Spleen (tissue), 11 donors: ENCODE data around the gene PDE4D. TPM values are rescaled to one million over a fixed set of nuclear protein-coding genes. Genes with fewer than 3 reads are reported as not detected.

ENCODE experiments used
- DNase-seq: peaks from one replicate; pipeline ENCODE4 v3.0.0-alpha.2; 2020
- H3K27ac ChIP-seq, 8 donors: fragments of 200-600 bp; sonication (generic) in 7 of 8; 1 replicate in 4 of 8; 2 replicates in 4 of 8; pipeline versions ENCODE4 v1.5.0 to v1.8.0; 2016 to 2021; ENCODE audit warnings: inconsistent platforms in 4 of 8, mild to moderate bottlenecking in 4 of 8, moderate library complexity in 1 of 8
- H3K27me3 ChIP-seq, 7 donors: fragments of 200-600 bp; sonication (generic) in 6 of 7; replicated peaks in 1 of 7; 1 replicate in 4 of 7; 2 replicates in 3 of 7; pipeline versions ENCODE4 v1.5.0 to v1.8.0; 2016 to 2021; ENCODE audit warnings: inconsistent platforms in 3 of 7, mild to moderate bottlenecking in 1 of 7
- H3K36me3 ChIP-seq, 6 donors: fragments of 200-600 bp; sonication (generic) in 5 of 6; 1 replicate in 4 of 6; 2 replicates in 2 of 6; pipeline versions ENCODE4 v1.5.0 to v1.8.0; 2016 to 2021; ENCODE audit warnings: inconsistent platforms in 2 of 6
- H3K4me1 ChIP-seq, 6 donors: fragments of 200-600 bp; sonication (generic) in 5 of 6; 1 replicate in 3 of 6; 2 replicates in 3 of 6; pipeline versions ENCODE4 v1.5.0 to v1.8.0; 2016 to 2021; ENCODE audit warnings: inconsistent platforms in 3 of 6
- H3K4me3 ChIP-seq, 8 donors: fragments of 200-600 bp; sonication (generic) in 7 of 8; 1 replicate in 4 of 8; 2 replicates in 4 of 8; pipeline versions ENCODE4 v1.5.0 to v1.8.0; 2016 to 2021; ENCODE audit warnings: inconsistent platforms in 4 of 8, mild to moderate bottlenecking in 4 of 8, moderate library complexity in 2 of 8
- H3K9me3 ChIP-seq, 8 donors: fragments of 200-600 bp; sonication (generic) in 7 of 8; 1 replicate in 4 of 8; 2 replicates in 4 of 8; pipeline versions ENCODE4 v1.5.0 to v1.8.0; 2016 to 2021; ENCODE audit warnings: inconsistent platforms in 4 of 8
- POLR2A ChIP-seq, 3 donors: fragments of 450-650 bp; IDR thresholded peaks; one replicate each; pipeline ENCODE4 v1.5.1; 2017; ENCODE audit warnings: antibody characterized with exemption in 3 of 3, mild to moderate bottlenecking in 1 of 3
- POLR2AphosphoS5 ChIP-seq, 3 donors: sonication (generic); formaldehyde crosslinking; IDR thresholded peaks; one replicate each; pipeline ENCODE4 v1.5.1; 2017; ENCODE audit warnings: antibody characterized with exemption in 3 of 3
- WGBS, 5 donors: extraction: QIAGEN DNeasy Blood & Tissue Kit in 3 of 5; methylation state at CpG; one replicate each; pipeline versions ENCODE4 v1.1.5 to v1.1.7; 2013 to 2018; 5-methylcytosine and 5-hydroxymethylcytosine counted together
- intact Hi-C: fragments of 100-400 bp; cut with DNase I; formaldehyde crosslinking; loops from one replicate; pipeline ENCODE4 v1.15.0; 2023; ENCODE audit warnings: low total_unique reads
- polyA plus RNA-seq, 3 donors: library from polyadenylated mRNA; stranded (reverse); fragments of 200-250 nt; gene quantifications; one replicate each; pipeline ENCODE4 v1.2.1, GENCODE V29; 2013
- total RNA-seq, 7 donors: library from RNA; depleted of rRNA in 3 of 7; stranded (reverse); fragments of >200 nt in 3 of 7; fragmentation: NEBNext Ultra II Directional in 4 of 7; extraction: Animal tissue kit (Norgen Biotek cat#: 25700) in 4 of 7; gene quantifications; one replicate each; pipeline versions ENCODE4 v1.1.0 to v1.2.1, GENCODE V29; 2016 to 2021
- TF ChIP-seq, protein P1 (sequence below), 11 experiments: fragments of 200-600 bp in 7 of 11; fragments of 450-650 bp in 4 of 11; sonication (generic) in 4 of 11; IDR thresholded peaks in 8 of 11; conservative IDR thresholded peaks in 3 of 11; 1 replicate in 7 of 11; 2 replicates in 4 of 11; pipeline versions ENCODE4 v1.4.0 to v1.8.0; 2016 to 2021; ENCODE audit warnings: antibody characterized with exemption in 11 of 11, inconsistent platforms in 4 of 11, mild to moderate bottlenecking in 1 of 11
- donor health status: healthy with polysubstance abuse.
- donor health status: DM: no; HTN: no; CAD: no; lungs with moderate emphysema.
- donor health status: DM: no; HTN: no; CAD: no.
- donor health status: Bipolar disorder and iron deficiency.
- donor health status: healthy.
- donor health status: DM: no; HTN: no; CAD: no.
- donor health status: DM: yes; HTN: yes; CAD: no.

Gene PDE4D
- total and polyA plus RNA-seq, 10 donors, result 0.88 to 51.8 (median 18.2) TPM

DNA sequence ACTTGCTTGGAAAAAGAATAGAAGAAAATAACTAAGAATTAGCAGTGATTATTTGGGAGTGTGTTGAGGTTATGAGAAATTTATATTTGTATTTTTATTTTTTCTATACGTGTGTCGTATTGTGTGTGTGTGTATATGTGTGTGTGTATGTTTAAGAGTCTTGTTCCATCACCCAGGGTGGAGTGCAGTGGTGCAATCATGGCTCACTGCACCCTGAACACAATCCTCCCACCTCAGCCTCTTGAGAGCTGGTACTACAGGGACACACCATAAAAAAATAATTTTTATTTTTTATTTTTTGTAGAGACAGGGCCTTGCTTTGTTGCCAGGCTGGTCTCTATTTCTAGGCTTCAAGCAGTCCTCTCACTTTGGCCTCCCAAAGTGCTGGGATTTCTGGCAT lies 643.8 kb downstream of the PDE4D start:
- Histone ChIP-seq H3K9me3 (no peaks in the 10 kb centered on the region), H3K27ac (no peak overlapping the region), H3K4me3 (no peak overlapping the region), H3K36me3 (no peaks in the 10 kb centered on the region), H3K4me1 (peaks cover 0 to 11% (median 0%) of the 10 kb centered on the region in 6 donors), H3K27me3 (no peaks in the 10 kb centered on the region)
- 83 to 98% (median 96%) methylated on average over 2 of the region's 2 CpGs for WGBS, 5 donors
- TF ChIP-seq, protein P1, sequence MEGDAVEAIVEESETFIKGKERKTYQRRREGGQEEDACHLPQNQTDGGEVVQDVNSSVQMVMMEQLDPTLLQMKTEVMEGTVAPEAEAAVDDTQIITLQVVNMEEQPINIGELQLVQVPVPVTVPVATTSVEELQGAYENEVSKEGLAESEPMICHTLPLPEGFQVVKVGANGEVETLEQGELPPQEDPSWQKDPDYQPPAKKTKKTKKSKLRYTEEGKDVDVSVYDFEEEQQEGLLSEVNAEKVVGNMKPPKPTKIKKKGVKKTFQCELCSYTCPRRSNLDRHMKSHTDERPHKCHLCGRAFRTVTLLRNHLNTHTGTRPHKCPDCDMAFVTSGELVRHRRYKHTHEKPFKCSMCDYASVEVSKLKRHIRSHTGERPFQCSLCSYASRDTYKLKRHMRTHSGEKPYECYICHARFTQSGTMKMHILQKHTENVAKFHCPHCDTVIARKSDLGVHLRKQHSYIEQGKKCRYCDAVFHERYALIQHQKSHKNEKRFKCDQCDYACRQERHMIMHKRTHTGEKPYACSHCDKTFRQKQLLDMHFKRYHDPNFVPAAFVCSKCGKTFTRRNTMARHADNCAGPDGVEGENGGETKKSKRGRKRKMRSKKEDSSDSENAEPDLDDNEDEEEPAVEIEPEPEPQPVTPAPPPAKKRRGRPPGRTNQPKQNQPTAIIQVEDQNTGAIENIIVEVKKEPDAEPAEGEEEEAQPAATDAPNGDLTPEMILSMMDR (IDR thresholded peaks at IDR 0.05 in 8 of 11, conservative IDR thresholded peaks at IDR 0.05 in 3 of 11), result no peak
- TF ChIP-seq POLR2AphosphoS5 (IDR thresholded peaks at IDR 0.05) (no peak), POLR2A (IDR thresholded peaks at IDR 0.05) (no peak)
- no peak for DNase-seq
- intact Hi-C loops, result no loop called here

DNA sequence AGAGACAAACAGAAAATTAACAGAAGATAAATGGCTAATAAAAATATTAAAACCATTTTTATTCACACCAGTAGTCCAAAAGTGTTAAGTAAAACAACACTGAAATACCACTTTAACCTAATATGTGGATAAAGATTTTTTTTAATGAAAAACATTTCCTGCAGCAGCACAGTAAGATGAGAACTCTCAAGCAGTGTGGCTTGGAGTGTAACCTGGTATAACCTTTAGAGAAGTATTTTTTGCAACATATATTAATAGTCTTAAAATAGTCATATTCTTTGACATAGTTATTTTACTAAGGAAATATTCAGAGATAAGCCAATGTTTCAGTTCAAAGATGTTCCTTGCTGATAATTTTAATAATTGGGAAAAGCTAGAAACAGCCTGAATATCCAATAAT lies 644.4 kb downstream of the PDE4D start:
- Histone ChIP-seq H3K27ac (no peak overlapping the region), H3K4me1 (peaks cover 0 to 11% (median 0%) of the 10 kb centered on the region in 6 donors), H3K9me3 (no peaks in the 10 kb centered on the region), H3K36me3 (no peaks in the 10 kb centered on the region), H3K4me3 (no peak overlapping the region), H3K27me3 (no peaks in the 10 kb centered on the region)
- intact Hi-C loops, result no loop called here
- TF ChIP-seq POLR2AphosphoS5 (IDR thresholded peaks at IDR 0.05) (no peak), POLR2A (IDR thresholded peaks at IDR 0.05) (no peak)
- TF ChIP-seq, protein P1 (IDR thresholded peaks at IDR 0.05 in 8 of 11, conservative IDR thresholded peaks at IDR 0.05 in 3 of 11), result no peak
- DNase-seq, result no peak

DNA sequence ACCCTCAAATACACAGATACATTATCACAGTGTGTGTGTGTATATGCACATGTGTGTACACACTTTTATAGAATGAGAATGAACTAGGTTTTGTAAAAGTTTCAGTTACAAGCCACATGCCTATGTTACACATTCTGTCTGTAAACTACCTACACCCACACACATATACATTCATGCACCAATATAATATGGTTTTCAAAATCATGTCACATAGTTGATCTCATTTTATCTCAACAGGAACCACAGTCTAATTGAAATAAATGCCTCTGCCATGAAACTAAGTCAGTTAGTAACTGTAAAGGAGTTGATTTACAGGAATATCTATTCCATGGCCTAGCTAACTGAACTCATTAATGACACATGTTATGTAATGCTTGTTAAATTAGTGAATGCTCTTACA lies 646.6 kb downstream of the PDE4D start:
- intact Hi-C loops, result no loop called here

DNA sequence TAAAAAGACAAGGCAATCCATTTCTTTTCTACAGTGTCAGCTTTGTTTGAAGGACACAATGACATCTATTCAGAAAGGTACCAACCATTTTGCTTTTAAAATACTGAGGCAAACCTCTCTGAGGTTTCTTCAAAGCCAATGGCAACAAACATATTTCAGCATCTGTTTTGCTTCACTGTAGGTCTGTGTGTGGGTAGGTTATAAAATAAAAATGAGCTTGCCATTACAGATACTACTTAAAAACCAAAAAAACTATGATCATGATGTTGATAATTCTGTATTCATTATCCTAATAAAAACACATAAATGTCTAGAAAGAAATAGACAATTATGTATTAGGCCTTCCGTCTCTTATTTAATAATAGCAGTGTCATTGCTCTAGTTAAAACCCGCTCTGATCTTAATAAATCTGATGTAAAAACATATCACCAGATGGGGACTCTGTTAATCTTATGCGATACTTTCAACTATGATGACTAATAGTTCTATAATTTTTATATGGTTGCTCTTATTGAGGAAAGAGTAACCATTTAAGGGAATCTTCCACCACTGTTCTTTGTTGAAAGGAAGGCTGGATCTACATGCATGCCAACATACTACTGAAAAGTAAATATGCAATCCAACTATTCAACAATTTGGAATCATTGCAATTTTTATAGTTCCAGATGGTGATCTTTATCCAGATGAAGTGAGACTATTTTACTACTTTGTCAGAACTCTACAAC lies 647.2 kb downstream of the PDE4D start:
- H3K27ac ChIP-seq, result no peak overlapping the region
- no peaks in the 10 kb centered on the region for H3K36me3 ChIP-seq
- intact Hi-C loops, result no loop called here
- H3K4me3 ChIP-seq, result no peak overlapping the region
- WGBS, 5 donors, result 58 to 94% (median 64%) methylated on average over 3 of the region's 3 CpGs
- no peak for DNase-seq
- H3K4me1 ChIP-seq, result peaks cover 0 to 11% (median 0%) of the 10 kb centered on the region in 6 donors
- no peaks in the 10 kb centered on the region for H3K9me3 ChIP-seq
- no peaks in the 10 kb centered on the region for H3K27me3 ChIP-seq
- TF ChIP-seq POLR2A (IDR thresholded peaks at IDR 0.05), result no peak
- TF ChIP-seq POLR2AphosphoS5 (IDR thresholded peaks at IDR 0.05), result no peak
- TF ChIP-seq, protein P1 (IDR thresholded peaks at IDR 0.05 in 8 of 11, conservative IDR thresholded peaks at IDR 0.05 in 3 of 11), result no peak

More for the DNA sequence above, 646.6 kb downstream of the PDE4D start:
- Histone ChIP-seq H3K36me3 (no peaks in the 10 kb centered on the region), H3K9me3 (no peaks in the 10 kb centered on the region), H3K27me3 (no peaks in the 10 kb centered on the region), H3K27ac (no peak overlapping the region), H3K4me3 (no peak overlapping the region), H3K4me1 (peaks cover 0 to 11% (median 0%) of the 10 kb centered on the region in 6 donors)
- DNase-seq, result no peak
- TF ChIP-seq POLR2A (IDR thresholded peaks at IDR 0.05) (no peak), POLR2AphosphoS5 (IDR thresholded peaks at IDR 0.05) (no peak)
- TF ChIP-seq, protein P1 (IDR thresholded peaks at IDR 0.05 in 8 of 11, conservative IDR thresholded peaks at IDR 0.05 in 3 of 11), result no peak
